ENCODE measurements around the gene KLHL26.

DNA sequence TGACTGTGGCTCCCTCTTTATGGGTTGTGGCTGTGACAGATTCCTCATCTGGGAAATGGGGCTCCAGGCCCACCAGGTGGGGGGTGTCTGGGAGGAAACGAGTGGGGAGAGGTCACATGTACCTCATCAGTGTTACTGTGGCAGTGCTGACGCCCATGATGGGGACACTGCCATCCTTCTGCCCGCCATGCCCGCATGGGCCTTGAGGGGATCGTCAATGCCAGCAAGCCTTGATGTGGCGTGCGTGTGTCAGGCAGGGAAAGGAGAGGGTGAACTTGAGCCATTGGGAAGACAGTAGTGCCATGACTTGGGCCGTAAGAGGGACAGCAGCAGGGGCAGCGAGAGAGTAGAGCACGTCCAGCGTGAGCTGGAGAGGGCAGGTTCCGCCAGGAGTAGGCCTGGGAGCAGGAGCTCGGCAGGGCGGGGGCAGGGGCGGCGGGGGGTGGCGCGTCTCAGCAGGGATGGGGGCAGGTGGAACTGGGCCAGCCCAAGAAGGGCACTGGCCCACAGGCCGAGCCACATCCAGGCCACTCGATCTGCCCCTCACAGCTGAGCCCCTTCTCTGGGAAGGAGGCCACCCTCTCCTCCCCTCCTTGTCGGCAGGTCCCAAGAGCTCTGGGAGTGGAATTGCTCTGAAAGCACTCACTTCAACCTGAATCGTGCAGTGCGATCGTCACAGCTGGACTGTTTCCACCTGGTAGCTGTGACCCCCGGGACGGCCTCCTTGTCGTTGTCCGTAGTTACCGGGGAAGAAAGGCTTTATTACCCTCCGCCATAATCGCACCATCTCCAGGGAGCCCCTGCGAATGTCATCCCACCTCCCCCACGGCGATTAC is 9.9 kb downstream of the KLHL26 start:
- TF ChIP-seq POLR2A (IDR thresholded peaks at IDR 0.05) = peak in 1 of 2 donors; percentile 49
- TF ChIP-seq, protein P1, sequence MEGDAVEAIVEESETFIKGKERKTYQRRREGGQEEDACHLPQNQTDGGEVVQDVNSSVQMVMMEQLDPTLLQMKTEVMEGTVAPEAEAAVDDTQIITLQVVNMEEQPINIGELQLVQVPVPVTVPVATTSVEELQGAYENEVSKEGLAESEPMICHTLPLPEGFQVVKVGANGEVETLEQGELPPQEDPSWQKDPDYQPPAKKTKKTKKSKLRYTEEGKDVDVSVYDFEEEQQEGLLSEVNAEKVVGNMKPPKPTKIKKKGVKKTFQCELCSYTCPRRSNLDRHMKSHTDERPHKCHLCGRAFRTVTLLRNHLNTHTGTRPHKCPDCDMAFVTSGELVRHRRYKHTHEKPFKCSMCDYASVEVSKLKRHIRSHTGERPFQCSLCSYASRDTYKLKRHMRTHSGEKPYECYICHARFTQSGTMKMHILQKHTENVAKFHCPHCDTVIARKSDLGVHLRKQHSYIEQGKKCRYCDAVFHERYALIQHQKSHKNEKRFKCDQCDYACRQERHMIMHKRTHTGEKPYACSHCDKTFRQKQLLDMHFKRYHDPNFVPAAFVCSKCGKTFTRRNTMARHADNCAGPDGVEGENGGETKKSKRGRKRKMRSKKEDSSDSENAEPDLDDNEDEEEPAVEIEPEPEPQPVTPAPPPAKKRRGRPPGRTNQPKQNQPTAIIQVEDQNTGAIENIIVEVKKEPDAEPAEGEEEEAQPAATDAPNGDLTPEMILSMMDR (IDR thresholded peaks at IDR 0.05) = no peak

All from thyroid gland (tissue), 4 donors.